GM21447 (cell line): ENCODE results near the gene CCNJL.

Source experiments
- ATAC-seq: cut with Tn5 transposase; IDR thresholded peaks from one replicate; pipeline ENCODE4 v1.9.1; 2021; ENCODE audit not compliant: unreplicated experiment

The CCNJL gene

DNA sequence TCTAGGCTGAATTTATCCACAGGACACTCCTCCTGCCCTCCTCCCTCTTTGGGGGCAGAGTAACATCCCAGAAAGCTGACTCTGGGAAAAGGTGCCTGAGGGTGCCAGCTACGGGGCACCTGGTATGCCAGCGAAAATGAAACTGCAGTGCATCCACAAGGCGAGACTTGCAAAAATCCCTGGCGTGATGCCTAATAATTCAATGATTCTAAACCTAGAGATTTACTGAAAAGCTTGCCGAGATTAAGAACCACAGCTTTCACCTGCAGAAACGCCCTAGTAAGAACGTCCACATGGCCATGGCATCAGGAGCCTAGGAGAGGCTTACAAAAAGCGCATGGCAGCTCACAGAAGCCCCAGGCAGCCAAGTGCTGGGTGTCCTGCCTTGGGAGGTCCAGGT lies 20.9 kb downstream of the CCNJL start:
- no peak for ATAC-seq

DNA sequence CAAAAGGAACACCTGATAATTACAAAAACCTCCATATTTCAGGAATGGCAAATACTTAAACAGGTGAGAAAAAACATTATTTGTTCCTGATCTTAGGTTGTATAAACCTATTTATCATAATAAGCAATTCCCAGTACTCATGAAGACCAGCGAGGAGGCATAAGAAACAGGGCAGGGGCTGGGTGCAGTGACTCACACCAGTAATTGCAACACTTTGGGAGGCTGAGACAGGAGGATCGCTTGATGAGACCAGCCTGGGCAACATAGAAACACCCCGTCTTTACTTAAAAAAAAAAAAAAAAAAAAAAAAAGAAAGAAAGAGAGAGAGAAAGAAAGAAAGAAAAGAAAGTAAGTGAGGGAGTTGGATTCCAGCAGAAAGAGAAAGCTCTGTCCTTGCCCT lies 21.6 kb downstream of the CCNJL start:
- no peak for ATAC-seq

DNA sequence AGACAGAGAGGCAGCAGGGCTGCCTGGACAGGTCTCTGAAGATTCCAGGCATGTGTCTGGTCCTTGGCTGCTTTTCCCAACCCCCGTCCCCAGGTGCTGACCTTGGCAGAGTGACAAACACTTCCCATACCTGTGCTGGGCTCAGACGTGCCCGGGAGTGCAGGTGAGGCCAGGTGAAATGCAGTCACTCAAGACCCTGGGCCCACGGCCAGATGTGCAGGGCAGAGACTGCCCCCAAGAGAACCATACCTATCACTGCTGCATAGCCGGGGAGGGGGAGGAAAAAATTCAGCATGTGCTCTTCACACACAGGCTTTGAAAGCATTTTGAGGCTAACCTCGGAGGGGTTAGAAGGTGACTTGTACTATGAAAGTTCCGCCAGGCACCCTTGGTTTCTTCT lies 22.6 kb downstream of the CCNJL start:
- ATAC-seq: no peak

DNA sequence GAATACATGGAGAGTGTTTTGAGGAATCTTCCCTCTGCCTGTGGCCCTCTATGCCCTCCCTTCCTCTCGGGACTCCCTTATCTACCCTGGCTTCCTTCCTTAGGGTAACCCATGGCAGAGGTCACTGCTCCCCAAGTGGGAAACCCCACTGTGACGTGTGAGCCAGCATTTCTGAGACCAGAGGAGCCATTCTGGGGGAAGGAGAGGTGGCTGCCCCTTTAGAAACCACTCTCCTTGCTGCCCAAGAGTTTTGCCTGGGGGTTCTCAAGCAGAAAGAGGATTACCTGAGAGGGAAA lies 23.1 kb downstream of the CCNJL start:
- no peak for ATAC-seq

DNA sequence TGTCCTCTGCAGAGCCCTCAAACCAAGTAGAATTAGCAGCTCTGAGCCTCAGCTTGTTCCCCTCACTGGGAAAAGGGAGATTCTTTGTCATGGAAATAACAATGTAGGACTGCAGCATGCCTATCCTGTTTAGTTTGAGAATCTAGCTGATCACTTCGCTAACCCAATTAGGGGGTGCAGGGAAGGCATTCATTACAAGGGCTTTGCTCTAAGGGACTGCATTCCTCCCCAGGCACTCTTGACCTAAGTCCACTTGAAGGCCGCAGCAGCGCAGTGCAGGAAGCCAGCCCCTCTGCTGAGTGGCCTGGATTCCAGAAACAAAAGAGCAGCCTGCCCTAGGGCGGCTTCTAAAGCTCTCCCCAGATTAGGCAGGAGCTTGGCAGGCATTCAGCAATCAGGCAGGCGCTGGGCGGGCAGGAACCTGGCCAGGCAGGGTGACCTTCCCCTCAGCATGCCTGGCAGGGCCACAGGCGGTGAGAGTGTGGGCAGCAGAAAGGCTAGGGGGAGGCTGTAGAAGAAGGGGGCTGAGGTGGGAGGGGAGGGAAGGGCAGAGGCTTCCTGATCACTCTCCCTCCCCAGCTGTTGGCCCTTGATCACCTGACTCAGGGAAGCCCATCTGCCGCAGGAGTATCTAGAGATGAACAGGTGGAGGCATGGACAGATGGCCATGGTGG lies 24.8 kb downstream of the CCNJL start:
- ATAC-seq: no peak

DNA sequence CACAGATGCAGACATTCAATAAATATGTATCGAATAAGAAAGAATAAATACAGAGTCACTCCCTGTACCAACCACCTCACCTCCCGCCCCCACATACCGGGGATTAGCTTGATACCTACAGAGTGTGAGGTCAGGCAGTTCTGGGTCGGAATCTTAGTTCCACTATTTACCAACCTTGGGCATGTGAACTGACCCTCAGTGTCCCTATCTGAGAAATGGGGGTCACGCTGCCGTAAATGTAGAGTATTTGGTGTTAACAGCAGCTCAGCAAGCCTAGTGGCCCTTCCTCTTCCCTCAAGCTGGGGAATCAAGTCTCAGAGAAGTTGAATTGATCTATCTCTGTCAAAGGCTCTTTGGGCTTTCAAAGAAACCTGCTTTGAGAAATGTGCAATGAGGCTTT lies 25.4 kb downstream of the CCNJL start:
- no peak for ATAC-seq

DNA sequence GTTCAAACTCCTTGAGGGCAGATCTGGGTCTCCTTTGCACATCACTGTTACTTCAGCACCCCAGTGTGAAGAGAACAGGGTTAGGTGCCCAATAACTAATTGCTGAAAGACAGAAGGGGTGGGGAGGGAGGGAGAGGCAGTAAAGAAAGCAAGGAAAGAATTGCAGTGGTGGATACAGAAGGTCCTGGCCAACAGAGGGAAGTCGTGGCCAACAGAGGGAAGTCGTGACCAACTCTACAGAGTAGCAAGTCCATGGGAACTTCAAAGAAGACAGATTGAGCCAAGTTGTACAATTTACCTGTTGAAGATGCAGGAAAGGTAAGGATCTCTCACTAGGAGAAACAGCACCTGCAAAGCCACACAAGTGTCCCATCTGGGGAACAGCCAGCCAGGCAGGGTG lies 27.0 kb downstream of the CCNJL start:
- no peak for ATAC-seq

DNA sequence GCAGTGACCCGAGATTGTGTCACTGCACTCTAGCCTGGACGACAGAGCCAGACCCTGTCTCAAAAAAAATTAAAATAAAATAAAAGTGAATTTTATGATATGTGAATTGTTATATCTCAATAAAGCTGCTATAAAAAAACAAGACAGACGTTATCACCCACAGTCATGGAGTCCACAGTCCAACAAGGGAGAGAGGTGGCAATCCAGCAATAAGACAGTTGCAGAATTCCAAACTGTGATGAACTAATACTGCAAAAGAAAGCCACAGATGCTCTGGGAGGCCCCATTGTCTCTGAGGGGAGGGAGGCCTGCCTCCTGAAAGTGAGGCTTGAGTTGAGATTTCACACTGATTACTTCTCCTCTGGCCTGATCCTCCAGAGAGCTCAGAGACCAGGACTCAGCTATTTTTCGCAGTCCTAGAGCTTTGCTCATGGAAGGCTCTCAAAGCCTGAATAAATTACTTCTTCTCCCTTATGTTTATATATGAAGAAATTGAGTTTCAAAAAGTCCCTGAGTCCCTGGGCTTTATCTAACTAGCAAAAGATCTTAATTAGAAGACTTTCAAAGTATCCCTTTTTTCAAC lies 28.0 kb downstream of the CCNJL start:
- ATAC-seq: no peak

DNA sequence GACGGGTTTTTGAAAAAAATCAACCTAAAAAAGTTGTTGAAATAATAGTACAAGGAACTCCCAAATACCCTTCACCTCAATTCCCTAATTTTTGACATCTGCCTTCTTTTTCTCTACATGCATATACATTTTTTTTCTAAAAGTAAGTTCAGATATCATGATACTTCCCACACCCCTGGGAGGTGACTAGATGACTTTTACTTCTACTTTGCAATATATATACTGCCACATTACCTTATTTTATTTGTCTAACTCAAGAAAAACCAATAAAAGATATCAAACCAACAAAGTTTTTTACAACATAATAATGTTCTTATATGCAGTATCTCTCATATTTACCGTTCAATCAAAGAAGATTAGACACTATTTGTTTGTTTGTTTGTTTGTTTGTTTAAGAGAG lies 31.1 kb downstream of the CCNJL start:
- no peak for ATAC-seq

DNA sequence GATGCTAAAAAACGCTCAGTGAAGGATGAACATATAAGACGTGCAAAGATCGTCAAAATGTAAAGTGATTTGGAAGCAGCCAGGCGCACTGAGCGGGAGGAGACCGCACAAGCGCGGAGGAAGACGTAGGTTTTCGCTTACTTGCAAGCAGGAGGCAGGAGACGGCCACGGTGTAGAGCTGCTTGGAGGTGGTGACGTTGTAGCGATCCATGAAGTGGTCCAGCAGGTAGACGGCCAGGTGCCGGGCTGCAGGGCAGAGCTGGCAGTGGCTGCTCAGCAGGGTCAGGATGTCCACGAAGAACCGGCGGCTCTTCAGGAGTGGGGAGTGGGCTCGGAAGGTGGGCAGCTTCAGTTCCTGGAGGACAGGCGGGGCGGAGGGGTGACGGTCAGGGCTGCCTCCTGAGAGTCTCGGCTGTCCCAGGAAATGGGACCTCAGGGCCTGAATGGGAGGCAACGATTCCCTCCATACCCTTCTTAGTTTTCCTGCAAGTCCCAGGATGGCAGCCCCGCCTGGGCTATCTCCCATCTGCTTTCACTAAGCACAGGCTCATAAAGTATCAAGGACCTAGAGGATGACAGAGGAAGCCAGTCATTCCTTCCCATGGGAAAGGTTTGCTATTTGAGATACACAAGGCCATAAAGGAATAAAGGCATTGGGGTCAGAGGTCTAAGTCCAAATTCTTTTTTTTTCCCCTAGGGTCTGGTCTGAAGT lies 31.8 kb downstream of the CCNJL start:
- no peak for ATAC-seq

DNA sequence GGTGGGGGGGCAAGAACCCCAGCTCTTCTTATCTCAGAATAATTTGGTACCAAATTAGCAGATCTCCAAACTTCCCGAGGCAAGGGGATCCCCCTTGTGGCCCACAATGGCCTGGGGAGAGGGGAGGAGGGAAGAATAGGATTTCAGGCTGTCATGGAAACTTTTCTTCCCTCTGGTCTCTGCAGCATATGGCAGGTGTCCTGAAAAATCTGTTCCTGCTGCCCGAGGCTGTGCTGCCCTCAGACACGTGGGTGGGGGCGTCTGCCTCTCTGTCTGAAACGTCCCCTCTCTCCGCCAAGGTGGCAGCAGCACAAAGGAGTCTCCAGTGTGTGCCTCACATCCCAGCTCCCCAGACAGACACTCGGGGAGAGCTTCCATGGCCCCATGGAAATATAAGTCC lies 34.0 kb downstream of the CCNJL start:
- no peak for ATAC-seq

DNA sequence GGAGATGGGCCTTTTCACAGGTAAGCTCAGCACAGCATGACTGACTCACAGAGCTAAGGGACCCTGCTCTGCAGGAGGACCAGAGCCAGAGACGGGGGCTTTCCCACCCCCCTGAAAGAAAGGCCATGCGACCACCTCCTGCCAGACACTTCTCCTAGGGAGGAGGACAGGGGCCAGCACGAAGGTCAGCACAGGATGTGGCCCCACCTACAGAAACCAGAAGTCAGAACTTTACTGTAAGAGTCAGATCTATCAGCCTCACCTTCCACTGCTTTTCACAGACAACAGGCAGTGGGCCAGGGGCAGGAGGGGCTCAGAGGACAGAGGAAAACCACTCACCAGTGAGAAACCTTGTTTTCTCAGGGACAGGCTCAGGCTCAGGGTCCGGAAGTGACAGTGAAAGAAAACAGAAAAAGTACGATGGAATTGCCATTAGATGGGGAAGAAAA lies 37.9 kb downstream of the CCNJL start:
- no peak for ATAC-seq

DNA sequence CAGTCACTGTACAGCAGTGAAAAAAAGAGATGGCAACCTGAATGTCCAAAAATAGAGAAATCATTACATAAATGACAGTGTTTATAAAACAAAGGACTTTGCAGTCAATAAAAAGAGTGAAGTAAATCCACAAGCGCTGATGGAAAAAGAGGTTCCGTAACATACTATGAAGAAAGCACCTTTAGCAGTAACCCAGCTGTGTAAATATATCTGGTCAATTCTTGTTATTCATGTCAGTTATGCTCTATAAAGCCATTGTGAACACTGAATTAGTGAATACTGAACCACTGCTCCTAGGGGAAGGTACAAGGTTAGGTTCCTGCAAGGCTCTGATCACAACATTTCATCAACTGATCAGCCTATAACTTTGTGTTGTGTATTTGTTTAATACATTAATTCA lies 39.5 kb downstream of the CCNJL start:
- ATAC-seq: no peak

DNA sequence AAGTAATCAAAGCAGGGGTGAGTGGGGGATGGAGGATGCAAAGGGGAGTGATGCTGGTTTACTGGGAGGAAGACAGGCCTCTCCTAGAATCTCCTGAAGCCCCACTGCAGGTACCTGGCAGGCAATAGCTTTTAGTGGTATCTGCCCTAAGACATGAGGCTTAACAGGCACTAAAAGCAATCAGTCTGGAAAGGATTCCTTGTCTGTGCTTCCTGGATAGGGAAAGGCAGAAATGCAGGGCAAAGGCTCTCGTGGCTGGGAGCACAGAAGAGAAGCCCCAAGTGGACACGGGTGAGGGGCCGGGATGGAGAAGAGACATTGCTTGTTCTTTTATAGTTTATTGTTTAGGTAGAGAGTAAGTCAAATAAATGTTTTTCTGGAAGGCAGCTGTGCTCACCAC lies 40.1 kb downstream of the CCNJL start:
- ATAC-seq: no peak

DNA sequence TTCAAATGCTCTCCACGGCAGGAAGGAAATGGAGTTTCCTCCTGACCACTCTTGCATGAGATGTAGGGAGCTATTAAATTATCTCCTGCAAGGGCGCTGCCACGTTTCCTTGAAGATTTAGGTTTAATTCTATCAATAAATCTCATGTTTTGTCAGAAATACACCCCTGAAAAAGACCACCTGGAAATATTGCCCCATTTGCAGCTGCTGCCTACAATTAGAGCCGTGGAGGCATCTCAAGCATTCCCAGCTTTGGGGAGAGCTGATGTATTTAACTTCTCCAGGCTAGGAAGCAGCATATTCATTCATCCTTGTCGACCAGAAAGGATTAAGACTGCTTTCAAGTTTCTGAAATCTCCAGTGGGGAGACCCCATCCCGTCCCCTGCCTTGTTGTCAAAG lies 40.5 kb downstream of the CCNJL start:
- peak; percentile 11 for ATAC-seq

DNA sequence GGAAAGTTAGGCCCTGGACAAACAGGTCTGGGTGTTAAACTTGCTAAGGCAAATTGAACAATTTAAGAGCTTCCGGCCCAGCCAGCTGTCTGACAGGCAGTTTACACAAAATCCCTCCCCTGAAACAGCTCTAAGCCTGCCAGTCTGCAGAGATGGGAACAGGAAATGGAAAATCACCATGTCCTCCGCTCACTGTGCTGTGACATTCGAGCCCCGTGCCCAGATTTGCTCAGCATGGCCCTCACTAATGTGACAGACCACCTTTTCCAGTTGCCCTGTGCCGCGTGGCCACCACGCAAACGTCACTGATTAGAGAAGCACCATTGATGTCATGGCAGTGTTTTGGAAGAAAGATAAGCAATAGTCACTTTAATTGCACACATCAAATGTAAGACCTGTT lies 41.0 kb downstream of the CCNJL start:
- peak; percentile 63 for ATAC-seq

DNA sequence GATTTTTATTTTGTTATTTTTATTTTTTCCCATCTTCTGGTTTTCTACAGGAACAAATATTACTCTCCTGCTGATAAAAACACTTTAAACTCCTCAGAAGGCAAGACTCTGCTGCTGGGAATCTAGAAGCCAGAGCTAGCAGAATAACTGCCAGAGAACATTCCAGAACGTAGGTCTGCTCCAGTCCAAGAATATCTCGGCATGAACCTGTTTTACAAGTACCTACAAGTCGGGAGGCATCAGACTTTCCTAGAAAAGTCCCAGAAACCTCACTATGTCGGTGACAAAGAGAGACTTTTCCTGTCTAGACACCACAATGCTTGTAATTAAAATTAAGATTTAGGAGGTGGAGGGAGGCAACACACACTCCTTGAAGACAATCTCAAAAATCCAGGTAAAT lies 41.7 kb downstream of the CCNJL start:
- ATAC-seq: no peak

DNA sequence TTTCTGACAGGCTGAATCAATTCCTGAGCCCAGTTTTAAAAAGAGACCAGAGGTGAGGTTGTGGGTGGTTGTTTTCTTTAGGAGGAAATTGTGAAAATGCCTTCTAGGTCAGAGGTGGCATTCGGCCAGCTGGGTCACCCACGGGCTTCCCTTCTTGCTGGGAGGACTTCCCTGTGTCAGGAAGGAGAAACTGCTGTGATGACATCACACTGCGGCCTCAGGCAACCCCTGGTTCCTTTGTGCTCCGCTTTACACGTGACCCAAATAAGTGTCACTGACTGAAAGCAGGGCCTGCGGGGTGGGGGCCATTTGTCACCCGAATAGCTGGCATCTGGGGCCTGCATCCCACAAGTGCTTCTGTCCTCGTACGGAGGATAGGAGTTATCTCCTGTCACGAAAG lies 43.3 kb downstream of the CCNJL start:
- no peak for ATAC-seq

DNA sequence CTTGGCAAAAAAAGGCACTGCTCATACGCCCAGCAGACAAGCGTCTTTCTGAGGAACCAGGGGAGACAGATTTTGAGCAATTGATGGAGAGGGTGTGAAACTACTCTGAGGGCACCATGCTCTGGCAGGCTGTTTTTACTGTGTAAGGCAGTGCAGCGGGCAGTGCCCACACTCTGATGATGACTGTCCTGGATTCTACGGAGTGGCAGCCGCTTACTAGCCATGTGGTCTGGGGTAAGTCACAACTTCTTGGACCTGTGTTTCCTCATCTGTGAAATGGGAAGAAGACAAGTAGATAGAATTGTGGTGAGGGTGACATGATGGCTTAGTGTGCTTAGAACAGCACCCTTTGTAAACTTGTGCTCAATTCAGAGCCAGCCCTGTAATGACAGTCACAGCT lies 44.2 kb downstream of the CCNJL start:
- ATAC-seq: no peak

DNA sequence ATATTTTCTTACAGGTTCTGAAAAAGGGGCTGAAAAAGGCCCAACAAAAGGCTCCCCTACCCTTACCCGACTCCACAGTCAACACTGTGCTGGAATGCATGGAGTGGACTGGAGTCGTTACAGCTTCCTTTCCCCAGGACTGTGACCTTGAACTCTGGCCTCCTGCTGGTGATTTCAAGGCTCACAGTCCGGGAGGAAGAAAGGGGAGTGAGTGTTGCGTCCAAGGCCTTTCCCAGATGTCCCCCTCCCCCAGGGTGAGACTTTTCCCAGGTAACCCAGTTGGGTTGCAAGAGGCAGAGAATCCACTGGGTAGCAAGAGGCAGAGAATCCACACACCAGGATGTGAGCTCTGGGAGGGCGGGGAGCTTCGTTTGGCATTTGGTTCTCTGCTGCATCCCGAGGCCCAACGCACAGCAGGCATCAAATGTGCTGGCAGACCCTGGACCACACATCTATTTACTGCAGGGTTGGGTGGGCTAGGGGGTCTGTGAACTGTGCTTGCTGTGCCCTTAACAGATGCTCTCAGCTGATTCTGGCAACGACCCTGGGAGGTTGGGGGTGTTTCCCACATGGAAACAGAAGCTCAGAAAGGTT lies 45.5 kb downstream of the CCNJL start:
- ATAC-seq: no peak

DNA sequence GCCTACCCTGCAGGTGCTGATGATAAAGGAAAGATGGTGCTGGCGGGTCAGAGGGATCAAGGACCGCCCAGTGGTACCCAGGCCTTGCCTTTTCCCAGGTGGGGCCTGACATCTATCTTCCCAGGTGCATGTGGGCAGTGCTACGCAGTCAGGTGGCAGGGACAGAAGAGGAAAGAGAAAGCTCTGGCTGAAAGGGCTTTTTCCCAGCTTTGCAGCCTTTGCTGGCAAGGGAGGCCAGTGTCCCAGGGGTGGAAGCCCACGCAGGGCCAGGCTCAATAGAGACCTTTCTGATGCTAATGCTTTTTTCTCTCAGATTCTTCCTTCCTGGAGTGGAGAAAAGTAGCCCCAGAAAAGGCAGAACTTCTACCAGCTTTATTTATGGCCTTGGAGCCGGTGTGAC lies 46.3 kb downstream of the CCNJL start:
- no peak for ATAC-seq

DNA sequence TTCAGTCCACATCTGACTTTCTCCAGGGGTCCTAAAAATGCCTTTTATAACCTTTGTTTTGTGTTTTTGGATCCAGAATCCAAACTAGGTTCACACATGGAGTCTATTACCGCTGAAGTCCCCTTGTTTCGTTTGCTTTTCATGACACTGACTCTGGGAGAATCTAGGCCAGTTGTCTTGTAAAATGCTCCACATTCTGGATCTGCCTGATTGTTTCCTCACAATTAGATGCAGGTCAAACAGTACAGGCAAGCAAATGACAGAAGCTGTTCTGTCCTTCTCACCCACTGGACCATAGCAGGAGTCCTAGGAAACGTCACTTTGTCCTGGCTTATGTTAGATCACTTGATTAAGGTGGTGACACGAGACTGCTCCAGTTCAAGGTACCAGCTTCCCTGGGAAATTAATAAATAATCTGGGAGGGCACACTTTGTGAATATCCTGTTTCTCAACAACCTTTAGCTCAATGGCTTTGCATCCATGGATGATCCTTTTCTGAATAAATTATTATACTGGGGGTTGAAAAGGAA lies 49.0 kb downstream of the CCNJL start:
- ATAC-seq: no peak
